Measurements from ENCODE around the gene POU6F1.
"Not testable (repeated sequence)": the region's sequence is repeated elsewhere in the genome, so short reads cannot be mapped to it uniquely, and the experiment has no call there.

The POU6F1 gene, protein sequence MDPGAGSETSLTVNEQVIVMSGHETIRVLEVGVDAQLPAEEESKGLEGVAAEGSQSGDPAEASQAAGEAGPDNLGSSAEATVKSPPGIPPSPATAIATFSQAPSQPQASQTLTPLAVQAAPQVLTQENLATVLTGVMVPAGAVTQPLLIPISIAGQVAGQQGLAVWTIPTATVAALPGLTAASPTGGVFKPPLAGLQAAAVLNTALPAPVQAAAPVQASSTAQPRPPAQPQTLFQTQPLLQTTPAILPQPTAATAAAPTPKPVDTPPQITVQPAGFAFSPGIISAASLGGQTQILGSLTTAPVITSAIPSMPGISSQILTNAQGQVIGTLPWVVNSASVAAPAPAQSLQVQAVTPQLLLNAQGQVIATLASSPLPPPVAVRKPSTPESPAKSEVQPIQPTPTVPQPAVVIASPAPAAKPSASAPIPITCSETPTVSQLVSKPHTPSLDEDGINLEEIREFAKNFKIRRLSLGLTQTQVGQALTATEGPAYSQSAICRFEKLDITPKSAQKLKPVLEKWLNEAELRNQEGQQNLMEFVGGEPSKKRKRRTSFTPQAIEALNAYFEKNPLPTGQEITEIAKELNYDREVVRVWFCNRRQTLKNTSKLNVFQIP

DNA sequence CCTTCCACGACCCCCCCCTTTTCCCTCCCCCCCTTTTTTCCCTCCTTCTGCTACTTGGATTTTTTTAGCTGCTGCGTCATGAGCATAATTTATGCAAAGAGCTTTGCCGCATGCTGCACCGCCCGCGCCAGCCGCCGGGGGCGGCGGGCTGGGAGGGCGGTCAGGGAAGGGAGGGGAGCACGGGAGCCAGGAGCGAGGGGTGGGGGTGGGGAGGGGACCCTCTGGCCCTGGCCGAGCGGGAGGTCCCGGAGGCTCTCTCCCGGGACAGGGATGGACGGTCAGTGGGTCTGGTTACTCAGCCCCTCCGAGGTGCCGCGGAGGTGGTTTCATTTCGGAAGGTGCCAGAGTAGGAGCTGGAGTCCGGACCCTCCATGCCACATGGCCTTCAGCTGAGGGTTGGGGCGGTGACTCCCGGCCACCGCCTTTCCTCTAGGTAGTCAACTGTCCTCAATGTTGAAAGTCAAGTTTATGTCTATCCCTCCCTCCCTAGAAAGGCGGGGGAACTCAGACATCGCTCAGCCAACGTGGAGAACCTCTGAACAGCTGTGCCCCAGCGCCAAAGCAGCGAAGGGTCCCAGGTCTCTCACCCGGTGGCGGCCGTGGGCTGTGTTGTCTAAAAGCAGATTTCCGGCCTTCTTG is at the start of gene POU6F1:
POU6F1 (minus strand) TSS at position 95 of the 639 bp plus-strand sequence. CDS start 11,226 bp downstream, outside the sequence.
- DNase-seq = peak; percentile 79 to 86 (median 85)

DNA sequence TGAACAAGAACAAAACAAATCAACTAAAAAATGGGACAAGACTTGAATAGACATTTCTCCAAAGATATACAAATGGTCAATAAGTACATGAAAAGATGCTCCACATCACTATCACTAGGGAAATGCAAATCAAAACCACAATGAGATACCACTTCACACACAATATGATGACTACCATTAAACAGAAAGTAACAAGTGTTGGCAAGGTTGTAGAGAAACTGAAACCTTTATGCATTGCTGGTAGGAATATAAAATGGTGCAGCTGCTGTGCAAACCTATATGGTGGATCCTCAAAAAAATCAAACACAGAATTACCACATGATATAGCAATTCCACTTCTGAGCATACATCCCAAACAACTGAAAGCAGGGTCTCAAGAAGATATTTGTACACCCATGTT is 47.2 kb upstream of the POU6F1 start:
- no peak for DNase-seq

DNA sequence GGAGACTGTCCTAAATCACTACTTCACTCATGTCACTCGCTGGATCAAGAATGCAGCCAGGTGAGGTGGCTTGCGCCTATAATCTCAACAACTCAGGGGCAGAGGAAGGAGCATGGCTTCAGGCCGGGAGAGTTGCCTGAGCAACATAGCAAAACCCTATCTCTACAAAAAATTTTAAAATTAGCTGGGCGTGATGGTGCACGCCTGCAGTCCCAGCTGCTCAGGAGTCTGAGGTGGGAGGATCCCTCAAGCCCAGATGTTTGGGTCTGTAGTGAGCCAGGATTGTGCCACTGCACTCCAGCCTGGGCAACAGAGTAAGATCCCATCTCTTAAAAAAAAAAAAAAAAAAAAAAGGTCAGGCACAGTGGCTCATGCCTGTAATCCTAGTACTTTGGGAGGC is 46.4 kb upstream of the POU6F1 start:
- DNase-seq = no peak

DNA sequence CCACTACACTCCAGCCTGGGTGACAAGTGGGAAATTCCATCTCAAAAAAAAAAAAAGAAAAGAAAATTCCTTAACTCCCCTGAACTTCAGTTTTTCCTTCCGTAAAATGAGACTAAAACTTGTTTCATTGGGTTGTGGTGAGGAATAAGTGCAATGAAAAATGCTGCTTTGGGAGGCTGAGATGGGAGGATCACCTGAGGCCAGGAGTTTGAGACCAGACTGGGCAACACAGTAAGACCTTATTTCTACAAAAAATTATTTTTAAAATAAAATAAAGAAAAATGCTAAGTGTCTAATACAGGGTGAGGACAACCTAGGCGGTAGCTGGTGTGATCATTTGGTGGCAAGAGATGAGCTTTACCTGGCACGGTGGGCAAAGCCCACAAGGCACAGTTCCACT is 45.5 kb upstream of the POU6F1 start:
- DNase-seq = peak in 1 of 3 donors; percentile 46

DNA sequence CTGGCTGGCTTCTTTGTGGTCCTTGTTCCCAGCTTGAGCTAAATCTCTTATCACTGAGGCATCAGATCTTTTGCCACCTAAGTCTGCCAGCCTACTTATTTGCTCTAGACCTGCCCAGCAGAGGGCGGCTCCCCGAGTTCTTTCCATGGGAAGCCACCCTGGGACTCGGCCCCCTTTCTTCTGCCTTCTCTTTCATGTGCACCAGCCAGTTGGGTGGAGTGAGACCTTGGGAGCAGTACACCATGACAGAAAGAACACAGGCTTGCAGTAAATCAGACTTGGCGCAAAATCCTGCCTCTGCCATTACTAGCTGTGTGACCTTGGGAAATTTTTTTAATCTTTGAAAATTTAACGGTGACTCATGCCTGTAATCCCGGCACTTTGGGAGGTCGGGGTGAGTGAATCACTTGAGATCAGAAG is 44.9 kb upstream of the POU6F1 start:
- DNase-seq = peak; percentile 70 to 82 (median 76)

DNA sequence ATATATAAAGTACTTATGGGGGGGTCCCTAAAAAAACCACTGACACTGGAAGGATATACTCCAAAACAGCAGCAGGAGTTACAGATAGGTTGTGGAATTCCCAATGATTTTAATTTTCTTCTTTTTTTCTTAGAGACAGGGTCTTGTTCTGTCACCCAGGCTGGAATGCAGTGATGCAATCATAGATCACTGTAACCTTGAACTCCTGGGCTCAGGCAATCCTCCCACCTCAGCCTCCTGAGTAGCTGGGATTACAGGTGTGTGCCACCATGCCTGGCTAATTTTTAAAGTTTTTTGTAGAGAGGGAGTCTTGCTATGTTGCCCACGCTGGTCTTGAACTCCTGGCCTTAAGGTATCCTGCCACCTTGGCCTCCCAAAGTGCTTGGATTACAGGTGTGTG is 41.7 kb upstream of the POU6F1 start:
- DNase-seq = not testable (repeated sequence)

DNA sequence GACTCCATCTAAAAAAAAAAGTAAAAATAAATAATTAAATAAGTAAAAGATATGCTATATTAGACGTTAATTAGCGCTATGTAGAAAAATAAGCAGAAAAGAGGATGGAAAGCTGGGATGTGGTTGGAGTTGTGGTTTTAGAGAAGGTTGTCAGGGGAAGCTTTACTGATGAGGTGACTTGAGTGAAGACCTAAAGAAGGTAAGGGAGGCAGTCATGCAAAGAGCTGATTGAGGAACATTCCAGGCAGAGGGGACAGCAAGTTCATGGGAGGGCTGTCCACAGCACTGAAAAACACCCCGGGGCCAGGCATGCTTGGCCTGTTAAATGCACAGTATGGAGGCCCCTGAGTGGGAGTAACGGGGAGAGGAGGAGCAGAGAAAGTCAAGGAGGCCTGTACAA is 36.7 kb upstream of the POU6F1 start:
- no peak for DNase-seq

DNA sequence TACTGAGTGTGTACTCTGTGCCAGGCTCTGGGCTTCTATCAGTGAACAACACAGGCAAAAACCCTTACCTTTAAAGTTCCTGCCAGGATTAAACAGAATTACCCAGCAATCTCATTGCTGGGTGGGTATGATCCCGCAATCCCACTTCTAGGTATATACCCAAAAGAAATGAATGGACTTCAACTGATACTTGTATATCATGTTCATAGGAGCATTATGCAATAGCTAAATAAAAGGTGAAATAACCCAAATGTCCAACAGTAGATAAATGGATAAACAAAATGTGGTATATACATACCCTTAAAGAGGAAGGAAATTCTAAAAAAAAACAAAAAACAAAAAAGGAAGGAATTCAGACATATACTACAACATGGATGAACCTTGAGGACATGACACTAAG is 35.4 kb upstream of the POU6F1 start:
- DNase-seq = no peak

DNA sequence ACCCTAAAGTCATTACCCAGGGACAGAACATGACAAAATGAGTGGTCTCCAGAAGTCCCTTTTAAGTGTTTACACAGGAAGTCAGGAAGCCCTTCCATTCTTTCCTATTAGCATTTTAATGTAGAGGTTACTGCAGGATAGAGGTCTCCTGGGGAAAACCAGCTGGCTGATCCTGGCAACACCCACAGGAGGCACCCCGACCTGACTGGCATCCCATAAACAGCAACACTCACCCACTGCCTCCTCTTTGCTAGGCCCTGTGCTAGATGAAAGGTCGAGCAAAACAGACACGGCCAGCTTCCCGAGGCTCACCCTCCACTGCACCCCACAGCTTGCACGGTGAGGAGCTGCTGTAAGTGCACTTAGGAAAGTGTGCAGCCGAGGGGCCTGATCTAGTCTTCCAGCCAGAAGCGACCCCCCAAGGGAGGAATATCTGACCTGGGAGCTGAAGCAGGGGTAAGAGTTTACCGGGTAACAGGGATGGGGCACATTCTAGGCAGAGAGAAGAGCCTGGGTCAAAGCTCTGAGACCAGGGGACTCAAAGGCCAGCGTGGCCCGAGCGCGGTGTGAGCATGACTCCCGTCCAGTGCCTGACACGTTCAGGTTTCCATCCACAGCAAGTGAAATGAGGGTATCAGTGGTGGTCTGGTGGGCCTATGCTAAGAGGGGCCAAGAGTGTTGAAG is 29.8 kb upstream of the POU6F1 start:
- no peak for DNase-seq

DNA sequence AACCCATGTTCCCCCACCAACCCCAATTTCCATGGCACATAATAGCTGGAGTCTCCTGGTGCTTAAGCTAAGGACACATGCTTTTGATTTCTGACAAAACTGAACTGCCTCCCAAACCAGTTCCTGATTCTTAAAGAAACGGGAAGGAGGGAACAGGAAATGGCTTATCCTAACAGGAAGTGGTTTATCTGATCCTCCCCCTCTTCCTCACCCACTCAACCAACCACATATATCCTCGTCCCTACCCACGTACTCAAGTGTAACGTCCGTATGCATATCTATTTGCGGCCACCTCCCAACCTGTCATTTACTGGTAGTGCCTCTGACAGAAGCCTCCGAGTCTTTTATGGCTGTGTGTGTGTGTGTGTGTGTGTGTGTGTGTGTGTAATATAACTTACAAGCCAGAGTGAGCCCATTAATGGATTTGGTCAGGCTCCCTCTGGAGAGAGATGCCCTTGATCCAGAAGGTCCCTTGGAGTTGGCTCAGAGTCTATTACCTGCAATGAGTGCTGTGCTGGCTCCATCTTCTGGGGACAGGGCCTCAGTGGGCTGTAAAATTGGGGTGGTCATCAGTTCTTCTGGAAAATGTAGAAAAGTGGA is 28.5 kb upstream of the POU6F1 start:
- peak; percentile 83 to 93 (median 88) for DNase-seq

DNA sequence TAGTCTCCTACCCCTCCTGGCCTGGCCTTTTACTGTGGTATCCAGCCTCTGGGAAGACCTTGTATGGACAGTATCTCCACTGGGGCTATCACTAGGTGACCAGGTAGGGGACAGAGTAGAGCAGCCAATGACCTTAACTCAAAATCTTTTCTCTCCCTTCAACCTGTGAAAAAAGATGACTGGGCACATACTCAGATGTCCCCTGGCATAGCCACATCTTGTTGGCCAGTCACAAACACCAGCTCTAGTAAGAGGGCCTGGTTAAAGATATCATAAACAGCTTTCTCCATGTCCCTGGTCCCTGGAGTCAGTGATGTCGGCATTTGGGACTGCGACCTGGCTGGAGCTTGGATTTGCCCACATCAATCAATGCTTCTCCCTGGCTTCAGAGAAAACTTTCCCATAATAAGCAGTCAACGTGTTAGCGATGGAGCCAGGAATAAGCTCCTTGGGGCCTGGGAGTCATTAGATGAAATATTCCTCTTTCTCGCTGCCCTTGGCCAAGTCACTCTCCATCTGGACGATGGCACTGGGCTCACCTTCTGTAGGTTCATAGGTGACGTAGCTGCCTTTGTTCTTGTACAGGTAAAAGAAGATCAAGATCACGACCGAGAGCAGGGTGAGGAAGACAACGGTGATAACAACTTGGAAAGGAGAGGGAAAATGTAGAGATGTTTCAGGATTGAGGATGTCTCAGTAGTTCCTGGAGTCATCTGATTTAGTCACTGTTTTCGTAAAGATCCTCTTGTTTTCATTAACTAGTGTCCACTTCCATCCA is 27.8 kb upstream of the POU6F1 start:
- DNase-seq = no peak

DNA sequence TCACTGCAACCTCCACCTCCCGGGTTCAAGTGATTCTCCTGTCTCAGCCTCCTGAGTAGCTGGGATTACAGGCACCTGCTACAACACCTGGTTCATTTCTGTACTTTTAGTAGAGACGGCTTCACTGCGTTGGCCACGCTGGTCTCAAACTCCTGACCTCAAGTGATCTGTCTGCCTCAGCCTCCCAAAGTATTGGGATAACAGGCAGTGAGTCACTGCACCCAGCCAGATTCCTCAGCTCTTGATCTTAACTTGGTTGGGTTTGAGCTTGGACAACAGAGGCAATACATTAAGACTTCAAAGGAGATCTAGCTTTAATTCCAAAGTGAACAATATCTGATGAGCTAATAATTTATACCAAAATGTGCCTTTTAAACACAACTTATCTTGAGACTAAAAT is 26.4 kb upstream of the POU6F1 start:
- DNase-seq = no peak

DNA sequence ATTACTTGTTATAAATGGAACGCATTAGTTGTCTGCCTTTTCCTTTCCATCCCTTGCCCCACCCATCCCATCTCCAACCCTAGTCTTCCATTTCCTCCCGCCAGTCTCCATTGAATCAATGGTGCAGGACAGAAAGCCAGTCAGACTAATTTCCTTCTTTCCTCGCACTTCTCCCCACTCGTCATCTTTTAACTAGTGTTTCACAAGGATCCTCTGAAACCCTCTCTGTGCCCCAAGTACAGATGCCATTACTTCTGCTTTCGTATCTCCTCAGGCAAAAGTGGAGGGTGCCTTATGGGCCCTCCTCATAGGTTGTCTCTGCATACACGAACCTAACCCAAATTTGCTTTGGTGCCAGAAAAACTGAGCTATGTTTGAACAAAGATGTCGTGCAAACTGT is 25.0 kb upstream of the POU6F1 start:
- DNase-seq = peak; percentile 72 to 81 (median 80)

DNA sequence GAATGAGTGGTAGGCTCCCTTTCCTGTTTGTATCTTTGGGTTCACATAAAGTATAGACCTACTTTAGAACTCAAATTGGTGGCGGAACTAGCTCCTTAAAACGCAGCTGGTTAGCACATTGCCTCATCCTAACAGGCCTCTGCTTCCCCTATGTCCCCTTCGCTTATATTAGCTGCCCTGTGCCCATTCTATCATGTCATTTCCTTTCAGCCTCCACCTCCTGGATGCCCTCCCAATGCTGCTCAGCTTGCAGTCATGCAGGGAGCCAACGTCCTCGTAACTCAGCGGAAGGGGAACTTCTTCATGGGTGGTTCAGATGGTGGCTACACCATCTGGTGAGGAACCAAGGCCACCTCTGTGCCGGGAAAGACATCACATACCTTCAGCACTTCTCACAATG is 24.3 kb upstream of the POU6F1 start:
- peak; percentile 75 to 79 (median 75) for DNase-seq

DNA sequence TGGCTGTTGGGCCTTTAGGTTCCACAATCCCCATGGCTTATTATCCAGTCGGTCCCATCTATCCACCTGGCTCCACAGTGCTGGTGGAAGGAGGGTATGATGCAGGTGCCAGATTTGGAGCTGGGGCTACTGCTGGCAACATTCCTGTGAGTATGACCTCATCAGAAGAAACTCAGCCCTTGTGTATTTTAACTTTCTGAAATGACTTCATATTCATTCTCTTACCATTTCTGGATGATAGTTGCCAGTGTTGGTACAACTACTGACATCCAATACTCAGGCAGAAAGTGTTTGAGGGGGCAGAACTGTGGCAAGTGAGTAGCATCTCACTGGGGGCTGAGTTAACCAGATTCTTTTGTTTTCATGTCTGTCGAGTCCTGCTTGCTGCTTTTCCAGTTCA is 23.1 kb upstream of the POU6F1 start:
- no peak for DNase-seq

DNA sequence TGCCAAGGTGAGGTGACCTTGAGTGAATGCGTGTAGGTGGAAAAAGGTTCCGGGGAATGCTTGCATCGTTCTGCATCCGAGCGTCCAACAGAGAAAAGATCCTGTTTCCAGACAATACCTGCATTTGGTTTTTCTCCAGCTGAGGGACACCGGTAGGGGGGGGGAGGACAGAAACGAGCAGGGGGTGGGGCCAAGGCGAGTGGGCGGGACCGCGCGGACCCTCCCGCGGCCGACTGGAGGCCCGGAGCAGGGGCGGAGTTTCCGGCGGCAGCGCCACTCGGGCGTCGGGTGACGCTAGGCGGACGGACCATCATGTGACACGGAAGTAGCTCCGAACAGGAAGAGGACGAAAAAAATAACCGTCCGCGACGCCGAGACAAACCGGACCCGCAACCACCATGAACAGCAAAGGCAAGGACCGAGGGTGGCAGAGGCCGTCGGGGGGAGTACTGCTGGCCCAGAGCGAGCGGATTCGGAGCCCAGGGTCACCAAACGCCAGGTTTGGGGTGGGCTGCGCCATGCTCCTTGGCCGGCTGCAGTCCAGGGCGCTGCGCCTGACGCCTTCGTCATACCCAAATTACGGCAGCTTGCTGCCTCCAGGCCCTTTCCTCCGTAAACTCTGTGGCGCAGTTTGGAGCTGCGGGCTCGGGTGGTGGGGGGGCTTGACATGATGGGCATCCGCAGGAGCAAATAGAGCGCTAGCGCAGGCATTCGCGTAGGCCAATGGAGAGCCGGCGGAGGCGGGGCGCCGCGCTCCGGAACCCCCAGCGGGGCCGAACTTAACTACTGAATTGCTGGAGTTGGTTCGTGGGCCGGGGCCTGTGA is 20.9 kb upstream of the POU6F1 start, which contains the start of gene DAZAP2:
DAZAP2 (plus strand) TSS at position 317 of the 825 bp plus-strand sequence; CDS start at position 399, 82 bp downstream.
- peak; percentile 96 to 97 (median 96) for DNase-seq

DNA sequence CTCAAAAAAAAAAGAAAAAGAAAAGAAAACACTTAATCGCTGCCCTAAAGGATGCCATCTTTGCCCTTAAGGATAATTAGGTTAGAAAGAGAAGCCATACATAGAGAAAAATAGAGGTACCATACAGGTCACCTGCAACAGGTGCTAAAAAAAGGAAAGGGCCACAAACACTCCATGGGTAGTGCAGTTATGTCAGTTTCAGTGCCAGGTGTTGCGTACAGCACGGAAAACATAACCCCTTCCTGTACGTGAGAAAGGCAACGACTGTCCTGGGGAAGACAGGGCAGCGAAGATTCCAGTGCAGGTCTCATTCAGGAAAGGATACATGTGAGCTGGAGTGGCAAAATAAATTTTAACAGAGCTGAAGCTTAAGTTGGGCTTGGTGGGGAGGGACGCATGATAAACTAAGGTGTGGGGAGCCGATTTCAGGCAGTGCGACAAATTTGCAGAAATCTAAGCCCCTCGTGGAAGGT is 20.2 kb upstream of the POU6F1 start:
- DNase-seq = no peak

DNA sequence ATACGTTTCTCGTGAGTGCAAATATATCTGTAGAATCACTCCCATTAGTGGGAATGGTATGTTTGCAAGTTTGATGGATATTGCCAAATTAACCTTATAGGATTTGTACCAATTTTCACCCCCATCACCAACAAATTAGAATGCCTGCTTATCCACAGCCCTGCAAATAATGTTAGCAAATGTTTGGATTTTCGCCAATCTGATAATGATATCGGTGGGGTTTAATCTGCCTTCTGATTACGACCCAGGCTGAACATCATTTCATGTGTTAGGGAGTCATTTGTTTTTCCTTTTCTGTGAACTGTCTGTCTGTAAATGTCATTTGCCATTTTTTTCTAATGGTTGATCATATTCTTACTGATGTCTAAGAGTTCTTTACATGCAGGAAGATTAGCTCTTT is 16.7 kb upstream of the POU6F1 start:
- DNase-seq = no peak

DNA sequence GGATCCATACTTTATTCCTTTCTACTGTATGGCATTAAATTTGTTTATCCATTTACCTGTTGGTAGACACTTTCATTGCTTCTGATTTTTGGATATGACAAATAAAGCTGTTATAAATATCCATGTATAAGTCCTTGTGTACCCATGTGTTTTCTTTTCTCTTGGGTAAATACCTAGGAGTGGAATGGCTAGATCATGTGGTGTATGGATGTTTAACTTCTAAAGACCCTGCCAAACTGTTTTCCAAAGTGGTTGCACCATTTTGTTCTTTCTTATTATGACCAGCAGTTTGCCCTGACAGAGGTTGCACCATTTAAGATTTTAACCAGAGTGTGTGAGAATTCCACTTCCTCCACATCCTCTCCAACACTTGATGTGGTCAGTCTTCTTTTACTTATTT is 14.8 kb upstream of the POU6F1 start:
- no peak for DNase-seq

DNA sequence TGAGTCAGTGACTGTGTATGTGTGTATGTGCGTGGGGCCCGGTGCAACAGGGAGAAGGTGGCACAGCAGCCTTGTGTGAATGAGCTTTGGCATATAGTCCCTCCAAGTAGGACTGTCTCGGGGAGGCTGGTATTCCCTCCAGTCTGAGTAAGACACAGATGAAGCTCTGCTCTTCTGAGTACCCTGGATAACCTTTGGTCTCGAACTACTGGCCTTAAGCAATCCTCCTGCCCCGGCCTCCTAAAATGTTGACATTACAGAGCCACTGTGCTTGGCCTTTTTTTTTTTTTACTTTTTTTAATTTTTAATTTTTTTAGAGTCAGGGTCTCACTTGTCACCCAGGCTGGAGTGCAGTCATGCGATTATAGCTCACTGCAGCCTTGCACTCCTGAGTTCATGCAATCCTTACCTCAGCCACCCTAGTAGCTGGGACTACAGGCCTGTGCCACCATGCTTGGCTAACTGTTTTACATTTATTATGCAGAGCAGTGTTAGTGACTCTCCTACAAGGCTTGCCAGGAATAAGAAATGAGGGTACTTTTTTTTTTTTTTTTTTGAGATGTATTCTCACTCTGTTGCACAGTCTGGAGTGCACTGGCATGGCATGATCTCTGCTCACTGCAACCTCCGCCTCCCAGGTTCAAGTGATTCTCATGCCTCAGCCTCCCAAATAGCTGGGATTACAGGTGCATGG is 11.4 kb upstream of the POU6F1 start:
- no peak for DNase-seq
